H1 (cell line): ENCODE measurements around the gene TTC28. TPM values are rescaled to one million over a fixed set of nuclear protein-coding genes. Genes with fewer than 3 reads are reported as not detected.

Source experiments
- CTCF ChIA-PET: fragments of 300-600 bp; sonication (Branson Sonifier 250); formaldehyde crosslinking; loops from one replicate; lab custom pipeline; 2021; ENCODE audit not compliant: partially characterized antibody; lab: Charles Lee
- POLR2A ChIA-PET: fragments of 300-600 bp; sonication (Branson Sonifier 250); formaldehyde crosslinking; loops from one replicate; lab custom pipeline; 2021; ENCODE audit warnings: inconsistent platforms; ENCODE audit not compliant: partially characterized antibody; lab: Charles Lee
- DNase-seq, 2 experiments: peaks; one replicate each; pipeline versions ENCODE4 v3.0.0 to v3.0.0-alpha.2; 2010 to 2022; ENCODE audit warnings: low spot score in 2 of 2, low read depth in 1 of 2, mixed read lengths in 1 of 2
- FAIRE-seq: peaks from 2 replicates; lab custom pipeline; 2011; peaks lifted over from hg19 to GRCh38; lab: Jason Lieb, UNC
- H2AFZ ChIP-seq: 2 replicates; pipeline ENCODE4 v1.8.1; 2012; ENCODE audit warnings: low read length, inconsistent platforms
- H2AK5ac ChIP-seq: 2 replicates; pipeline ENCODE4 v1.6.1; 2013; ENCODE audit warnings: low read depth, low read length
- H2BK120ac ChIP-seq: replicated peaks from 2 replicates; pipeline ENCODE3; 2013; ENCODE audit warnings: low read depth, low read length, inconsistent platforms
- H2BK12ac ChIP-seq: 2 replicates; pipeline ENCODE4 v1.6.1; 2013; ENCODE audit warnings: low read depth, low read length
- H2BK15ac ChIP-seq: 2 replicates; pipeline ENCODE4 v1.6.1; 2013; ENCODE audit warnings: low read length
- H2BK20ac ChIP-seq: 2 replicates; pipeline ENCODE4 v1.6.1; 2013; ENCODE audit warnings: low read length
- H2BK5ac ChIP-seq: 2 replicates; pipeline ENCODE4 v1.6.1; 2013; ENCODE audit warnings: low read depth, low read length
- H3K14ac ChIP-seq: 2 replicates; pipeline ENCODE4 v1.6.1; 2013; ENCODE audit warnings: inconsistent platforms; ENCODE audit not compliant: insufficient read length
- H3K18ac ChIP-seq: 2 replicates; pipeline ENCODE4 v1.6.1; 2013; ENCODE audit warnings: low read length; ENCODE audit errors: extremely low read depth
- H3K23ac ChIP-seq: 2 replicates; pipeline ENCODE4 v1.6.1; 2013; ENCODE audit warnings: inconsistent platforms; ENCODE audit not compliant: insufficient read length
- H3K23me2 ChIP-seq: 2 replicates; pipeline ENCODE4 v1.6.1; 2013; ENCODE audit warnings: low read depth, low read length
- H3K27ac ChIP-seq: 2 replicates; pipeline ENCODE4 v1.6.1; 2011; ENCODE audit warnings: low read depth, low read length, inconsistent platforms
- H3K27me3 ChIP-seq, 4 experiments: replicated peaks in 1 of 4; 1 replicate in 1 of 4; 2 replicates in 3 of 4; pipeline versions ENCODE4 v1.6.1 to v1.8.1; 2011 to 2013; ENCODE audit warnings: low read length in 3 of 4, mild to moderate bottlenecking in 3 of 4, inconsistent platforms in 2 of 4, mixed read lengths in 2 of 4, moderate library complexity in 1 of 4; ENCODE audit not compliant: control insufficient read depth in 3 of 4, insufficient read depth in 3 of 4; ENCODE audit errors: extremely low read depth in 1 of 4
- H3K36me3 ChIP-seq, 4 experiments: 2 replicates each; pipeline versions ENCODE4 v1.6.1 to v1.8.1; 2011 to 2013; ENCODE audit warnings: mild to moderate bottlenecking in 4 of 4, low read length in 3 of 4, moderate library complexity in 2 of 4, control low read depth in 1 of 4, inconsistent platforms in 1 of 4; ENCODE audit not compliant: insufficient read depth in 4 of 4, control insufficient read depth in 2 of 4
- H3K4ac ChIP-seq: replicated peaks from 2 replicates; pipeline ENCODE3; 2013; ENCODE audit warnings: low read length, low read depth, mixed read lengths, inconsistent platforms; ENCODE audit not compliant: insufficient read length
- H3K4me1 ChIP-seq, 4 experiments: replicated peaks in 1 of 4; 1 replicate in 1 of 4; 2 replicates in 3 of 4; pipeline versions ENCODE4 v1.6.1 to v1.8.1; 2011 to 2013; ENCODE audit warnings: low read length in 3 of 4, inconsistent platforms in 2 of 4, mixed read lengths in 1 of 4; ENCODE audit not compliant: insufficient read depth in 4 of 4, control insufficient read depth in 3 of 4
- H3K4me2 ChIP-seq, 2 experiments: 2 replicates each; pipeline versions ENCODE4 v1.6.1 to v1.8.1; 2011 to 2013; ENCODE audit warnings: low read depth in 2 of 2, low read length in 2 of 2, control low read depth in 1 of 2, inconsistent platforms in 1 of 2, mild to moderate bottlenecking in 1 of 2; ENCODE audit not compliant: insufficient read depth in 1 of 2
- H3K4me3 ChIP-seq, 4 experiments: fragments of 200-600, 300-600 bp in 1 of 4; sonication (generic), shearing (Covaris generic), sonication (Bioruptor Twin) in 1 of 4; 2 replicates each; pipeline versions ENCODE4 v1.5.1 to v1.8.1; 2011 to 2016; ENCODE audit warnings: low read length in 4 of 4, low read depth in 3 of 4, control low read depth in 2 of 4, inconsistent platforms in 2 of 4, mild to moderate bottlenecking in 2 of 4, mixed read lengths in 1 of 4, moderate library complexity in 1 of 4; ENCODE audit not compliant: insufficient read depth in 2 of 4; ENCODE audit errors: extremely low read depth in 1 of 4
- H3K56ac ChIP-seq: replicated peaks from 2 replicates; pipeline ENCODE3; 2013; ENCODE audit warnings: low read depth, mild to moderate bottlenecking, mixed read lengths, low read length, inconsistent platforms; ENCODE audit not compliant: insufficient read length
- H3K79me1 ChIP-seq: 2 replicates; pipeline ENCODE4 v1.6.1; 2013; ENCODE audit warnings: low read depth, low read length, control low read depth
- H3K79me2 ChIP-seq, 2 experiments: 2 replicates each; pipeline versions ENCODE4 v1.6.1 to v1.8.1; 2012 to 2013; ENCODE audit warnings: low read length in 2 of 2, mild to moderate bottlenecking in 2 of 2, inconsistent platforms in 1 of 2; ENCODE audit not compliant: insufficient read depth in 2 of 2, control insufficient read depth in 1 of 2
- H3K9ac ChIP-seq, 4 experiments: replicated peaks in 1 of 4; 1 replicate in 1 of 4; 2 replicates in 3 of 4; pipeline versions ENCODE4 v1.6.1 to v1.8.1; 2011 to 2013; ENCODE audit warnings: low read depth in 3 of 4, low read length in 3 of 4, control low read depth in 2 of 4, mild to moderate bottlenecking in 2 of 4, moderate library complexity in 2 of 4, inconsistent platforms in 1 of 4; ENCODE audit errors: extremely low read depth in 1 of 4
- H3K9me3 ChIP-seq, 2 experiments: 2 replicates each; pipeline versions ENCODE4 v1.6.1 to v1.8.1; 2012 to 2013; ENCODE audit warnings: mild to moderate bottlenecking in 2 of 2, moderate library complexity in 2 of 2, control low read depth in 1 of 2, inconsistent platforms in 1 of 2, low read depth in 1 of 2, low read length in 1 of 2, mixed read lengths in 1 of 2; ENCODE audit not compliant: insufficient read depth in 2 of 2
- H4K20me1 ChIP-seq, 2 experiments: replicated peaks in 1 of 2; 2 replicates each; pipeline versions ENCODE3 to v1.8.1; 2011 to 2013; ENCODE audit warnings: inconsistent platforms in 2 of 2, low read length in 2 of 2, mild to moderate bottlenecking in 1 of 2; ENCODE audit not compliant: insufficient read depth in 2 of 2, control insufficient read depth in 1 of 2
- H4K5ac ChIP-seq: 2 replicates; pipeline ENCODE4 v1.6.1; 2013; ENCODE audit warnings: low read length, low read depth, mixed read lengths, inconsistent platforms; ENCODE audit not compliant: insufficient read length
- H4K8ac ChIP-seq: 2 replicates; pipeline ENCODE4 v1.8.0; 2013; ENCODE audit warnings: mild to moderate bottlenecking, moderate library complexity, low read length, inconsistent platforms; ENCODE audit not compliant: insufficient read depth; ENCODE audit errors: extremely low read depth
- H4K91ac ChIP-seq: replicated peaks from 2 replicates; pipeline ENCODE3; 2013; ENCODE audit warnings: low read length, mixed read lengths, inconsistent platforms; ENCODE audit not compliant: insufficient read length
- SP2 ChIP-seq: IDR thresholded peaks from 2 replicates; pipeline ENCODE4 v1.6.1; 2012; ENCODE audit warnings: mild to moderate bottlenecking, low read length, inconsistent platforms
- WGBS, 2 experiments: shearing (Covaris generic) in 1 of 2; methylation state at CpG; one replicate each; pipeline versions ENCODE4 v1.1.6 to v1.1.7; 2013 to 2015; ENCODE audit warnings: low lambda C conversion rate in 2 of 2, mixed read lengths in 2 of 2, inconsistent platforms in 1 of 2, low coverage in 1 of 2, missing lambda C conversion rate in 1 of 2; ENCODE audit not compliant: insufficient replicate concordance in 2 of 2, insufficient coverage in 1 of 2, insufficient read length in 1 of 2; ENCODE audit errors: extremely low coverage in 1 of 2, missing lambda C conversion rate in 1 of 2; 5-methylcytosine and 5-hydroxymethylcytosine counted together
- polyA plus RNA-seq, 7 experiments: library from polyadenylated mRNA; depleted of rRNA in 3 of 7; stranded (reverse) in 5 of 7; unstranded in 2 of 7; fragments of >200 nt in 5 of 7; fragments of 200-250 nt in 2 of 7; gene quantifications; 1 replicate in 5 of 7; 2 replicates in 1 of 7; 4 replicates in 1 of 7; pipeline versions ENCODE4 v1.2.1 to v1.2.3, GENCODE V29; 2011 to 2013; ENCODE audit warnings: missing spikeins in 2 of 7, mixed read lengths in 2 of 7
- total RNA-seq: library from RNA; stranded (reverse); fragmentation: NEBNext Ultra II Directional; extraction: Animal tissue kit (Norgen Biotek cat#: 25700); gene quantifications from 2 replicates; pipeline ENCODE4 v1.2.1, GENCODE V29; 2021

The TTC28 gene
- total and polyA plus RNA-seq, 2 of the 8 experiments (the other 6 are each of a cell fraction or from before 2014, with no cell fraction given): 2.6 to 12.6 TPM

DNA sequence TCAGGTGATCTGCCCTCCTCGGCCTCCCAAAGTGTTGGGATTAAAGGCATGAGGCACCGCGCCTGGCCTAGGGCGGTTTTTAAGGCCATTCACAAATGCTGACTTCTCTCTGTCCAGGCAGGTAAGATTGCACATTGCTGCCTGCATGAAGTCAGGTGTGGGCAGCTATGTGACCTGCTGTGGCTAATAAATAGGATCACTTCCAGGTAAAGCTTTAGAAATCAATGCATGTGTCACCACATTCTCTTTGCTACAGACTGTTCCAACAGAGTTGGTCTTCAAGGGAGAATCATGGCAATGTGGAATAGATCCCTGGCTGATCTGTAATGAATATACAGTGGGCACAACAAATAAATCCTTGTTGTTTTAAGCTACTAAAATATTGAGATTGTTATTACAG lies 500.2 kb downstream of the TTC28 start:
- H4K8ac ChIP-seq: no peak overlapping the region
- no peak overlapping the region for H3K4me3 ChIP-seq
- ChIA-PET CTCF (interaction anchor here (0.6 to 1.0 kb wide), 3 partner anchors 128 to 255 kb away, joined by 3 to 4 read pairs (median 3); no protein-coding TSS in a partner anchor), POLR2A (interaction anchor here (0.7 kb wide), 1 partner anchor 161 kb away, joined by 3 read pairs; no protein-coding TSS in a partner anchor)
- no peak overlapping the region for H2BK15ac ChIP-seq
- H3K9ac ChIP-seq: no peak overlapping the region
- H3K27me3 ChIP-seq: no peaks in the 10 kb centered on the region
- WGBS, 2 experiments: 93% methylated on average over 4 of the region's 4 CpGs; no CpG with 5 or more reads in 1 of the 2 experiments
- H3K23ac ChIP-seq: no peak overlapping the region
- H3K79me1 ChIP-seq: no peaks in the 10 kb centered on the region
- no peak overlapping the region for H2AFZ ChIP-seq
- H4K91ac ChIP-seq: no peak overlapping the region
- no peak overlapping the region for H3K4me2 ChIP-seq
- no peaks in the 10 kb centered on the region for H3K36me3 ChIP-seq
- no peak overlapping the region for H3K56ac ChIP-seq
- no peaks in the 10 kb centered on the region for H3K23me2 ChIP-seq
- no peaks in the 10 kb centered on the region for H3K9me3 ChIP-seq
- no peaks in the 10 kb centered on the region for H3K4me1 ChIP-seq
- no peak overlapping the region for H3K18ac ChIP-seq
- no peak overlapping the region for H3K14ac ChIP-seq
- no peak for DNase-seq
- no peak overlapping the region for H4K5ac ChIP-seq
- H3K79me2 ChIP-seq: no peaks in the 10 kb centered on the region
- H3K27ac ChIP-seq: no peak overlapping the region
- no peaks in the 10 kb centered on the region for H4K20me1 ChIP-seq
- no peak overlapping the region for H2BK20ac ChIP-seq
- H2AK5ac ChIP-seq: no peak overlapping the region
- no peak for FAIRE-seq
- no peak overlapping the region for H3K4ac ChIP-seq
- no peak overlapping the region for H2BK120ac ChIP-seq
- no peak for TF ChIP-seq SP2
- no peak overlapping the region for H2BK12ac ChIP-seq
- no peak overlapping the region for H2BK5ac ChIP-seq
